Femur (tissue), 1 donor: ENCODE measurements around the gene RPUSD4.

Source experiments
- DNase-seq: peaks from one replicate; pipeline ENCODE4 v3.0.0-alpha.2; 2017

RPUSD4 gene

GRCh38 chr11:126154691-126155090 lies 56.8 kb downstream of the RPUSD4 start:
- no peak for DNase-seq

GRCh38 chr11:126153972-126154371 lies 57.5 kb downstream of the RPUSD4 start:
- peak; percentile 50 for DNase-seq

GRCh38 chr11:126153006-126153405 lies 58.4 kb downstream of the RPUSD4 start:
- no peak for DNase-seq

GRCh38 chr11:126152586-126152985 lies 58.9 kb downstream of the RPUSD4 start:
- DNase-seq: no peak

GRCh38 chr11:126152152-126152551 lies 59.3 kb downstream of the RPUSD4 start:
- no peak for DNase-seq
